HG02884 (cell line): ENCODE measurements around the gene AJM1.
"Not testable (repeated sequence)": the region's sequence is repeated elsewhere in the genome, so short reads cannot be mapped to it uniquely, and the experiment has no call there.

Source experiments
- ATAC-seq: cut with Tn5 transposase; IDR thresholded peaks from one replicate; pipeline ENCODE4 v1.9.1; 2021; ENCODE audit warnings: mild to moderate bottlenecking, moderate library complexity; ENCODE audit not compliant: unreplicated experiment

Gene AJM1

DNA sequence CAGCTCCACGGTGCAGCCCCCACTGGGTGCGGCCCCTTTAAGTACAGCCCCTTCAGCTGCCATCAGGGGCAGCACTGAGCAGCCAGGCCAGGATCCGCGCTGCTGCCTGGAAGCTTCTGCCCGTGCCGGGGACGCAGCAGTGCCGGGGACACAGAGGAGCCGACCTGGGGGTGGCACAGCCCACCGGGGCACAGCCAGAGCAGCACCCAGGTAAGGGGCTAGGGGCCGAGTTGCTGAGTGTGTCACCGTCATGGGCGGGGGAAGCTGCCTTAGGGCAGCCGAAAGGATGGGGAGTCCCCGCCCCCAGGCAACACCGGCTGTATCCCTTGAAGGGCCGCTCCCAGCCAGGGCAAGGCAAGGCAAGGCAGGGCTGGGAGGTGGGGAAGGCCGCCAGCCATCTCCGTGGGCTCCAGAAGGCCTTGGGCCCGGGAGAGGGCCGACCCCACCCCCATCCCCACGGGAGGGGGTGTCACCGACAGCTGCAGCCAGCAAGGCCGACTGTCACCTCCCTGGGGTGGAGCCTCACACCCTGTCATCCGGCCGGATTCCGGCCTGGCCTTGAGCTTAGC is at the start of gene AJM1:
Gene AJM1, plus strand, starts transcription at position 99 of the 569 bp plus-strand sequence. CDS start 1,937 bp downstream, outside the sequence.
- ATAC-seq = peak; percentile 48

GRCh38 chr9:136793086-136793946 is 49.0 kb upstream of the AJM1 start:
- no peak for ATAC-seq

DNA sequence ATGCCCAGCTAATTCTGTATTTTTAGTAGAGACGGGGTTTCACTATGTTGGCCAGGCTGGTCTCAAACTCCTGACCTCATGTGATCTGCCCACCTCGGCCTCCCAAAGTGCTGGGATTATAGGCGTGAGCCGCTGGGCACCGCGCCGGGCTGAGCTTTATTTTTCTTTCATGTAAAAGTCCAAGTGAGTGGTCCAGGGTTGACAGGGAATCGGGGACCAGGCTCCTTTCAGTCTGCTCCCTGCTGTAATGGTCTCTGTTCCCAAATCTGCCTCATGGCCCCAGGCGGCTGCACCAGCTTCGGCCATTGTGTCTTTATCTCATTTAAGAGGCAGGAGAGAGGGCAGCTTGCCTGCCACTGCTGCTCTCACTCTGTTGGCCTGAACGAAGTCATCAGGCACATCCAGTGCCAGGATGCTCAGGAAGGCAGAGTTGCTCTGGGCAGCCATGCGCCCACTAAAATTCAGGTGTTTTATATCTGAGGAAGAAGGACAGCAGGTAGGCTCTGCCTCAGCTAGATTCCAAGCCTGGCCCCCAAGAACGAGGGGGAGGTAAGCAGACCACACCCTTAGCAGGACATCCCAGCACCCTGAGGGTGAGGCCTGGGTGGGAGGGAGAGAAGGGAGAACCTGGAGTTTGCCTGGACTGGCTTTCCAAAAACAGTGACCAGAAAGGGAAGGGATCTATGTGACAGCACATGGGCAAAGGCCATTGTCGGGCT is 47.8 kb upstream of the AJM1 start:
- no peak for ATAC-seq

DNA sequence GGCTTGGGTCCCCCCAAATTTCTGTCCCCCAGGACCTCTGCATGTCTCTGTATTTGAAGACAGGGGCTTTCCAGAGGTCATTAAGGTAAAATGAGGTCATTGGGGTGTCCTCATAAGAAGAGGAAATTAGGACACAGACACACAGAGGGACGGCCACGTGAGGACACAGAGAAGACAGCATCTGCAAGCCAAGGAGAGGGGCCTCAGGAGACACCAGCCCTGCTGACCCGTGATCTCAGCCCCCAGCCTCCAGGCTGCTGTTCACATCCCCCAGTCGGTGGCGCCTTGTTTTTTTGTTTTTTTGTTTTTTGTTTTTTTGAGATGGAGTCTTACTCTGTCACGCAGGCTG is 47.3 kb upstream of the AJM1 start:
- no peak for ATAC-seq

- ATAC-seq = no peak
Measured at GRCh38 chr9:136796238-136796774, 46.0 kb upstream of the AJM1 start, which contains the start of gene CCDC183. Gene CCDC183 (plus strand): TSS chr9:136796338. CDS start chr9:136796398, 60 bp downstream.

GRCh38 chr9:136796775-136797347 is 45.4 kb upstream of the AJM1 start:
- not testable (repeated sequence) for ATAC-seq

GRCh38 chr9:136798708-136799078 is 43.6 kb upstream of the AJM1 start:
- no peak for ATAC-seq

GRCh38 chr9:136799079-136799853 is 43.0 kb upstream of the AJM1 start:
- no peak for ATAC-seq

- ATAC-seq = no peak
Measured at GRCh38 chr9:136799854-136800657, 42.2 kb upstream of the AJM1 start.

DNA sequence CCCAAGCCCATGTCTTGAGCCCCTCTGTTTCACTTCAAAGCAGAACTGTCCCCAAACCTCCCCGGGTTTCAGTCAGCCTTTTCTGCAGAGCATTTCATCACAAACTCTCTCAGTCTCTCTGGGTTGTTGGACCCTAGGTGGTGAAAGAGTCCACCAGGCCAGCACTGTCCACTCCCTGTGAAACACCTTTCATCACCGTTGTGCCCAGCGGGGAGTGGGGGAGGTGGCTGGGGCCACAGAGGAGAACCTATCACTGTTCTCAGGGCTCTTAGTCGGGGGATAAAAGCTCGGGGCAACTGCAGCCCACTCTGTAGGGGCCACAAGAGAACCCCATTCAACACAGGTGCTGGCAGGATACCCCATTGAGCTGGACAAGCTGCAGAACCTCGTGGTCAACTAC is 40.0 kb upstream of the AJM1 start:
- ATAC-seq = no peak

- ATAC-seq = not testable (repeated sequence)
Measured at GRCh38 chr9:136803009-136803550, 39.2 kb upstream of the AJM1 start.

- no peak for ATAC-seq
Measured at GRCh38 chr9:136803551-136804508, 38.4 kb upstream of the AJM1 start.

DNA sequence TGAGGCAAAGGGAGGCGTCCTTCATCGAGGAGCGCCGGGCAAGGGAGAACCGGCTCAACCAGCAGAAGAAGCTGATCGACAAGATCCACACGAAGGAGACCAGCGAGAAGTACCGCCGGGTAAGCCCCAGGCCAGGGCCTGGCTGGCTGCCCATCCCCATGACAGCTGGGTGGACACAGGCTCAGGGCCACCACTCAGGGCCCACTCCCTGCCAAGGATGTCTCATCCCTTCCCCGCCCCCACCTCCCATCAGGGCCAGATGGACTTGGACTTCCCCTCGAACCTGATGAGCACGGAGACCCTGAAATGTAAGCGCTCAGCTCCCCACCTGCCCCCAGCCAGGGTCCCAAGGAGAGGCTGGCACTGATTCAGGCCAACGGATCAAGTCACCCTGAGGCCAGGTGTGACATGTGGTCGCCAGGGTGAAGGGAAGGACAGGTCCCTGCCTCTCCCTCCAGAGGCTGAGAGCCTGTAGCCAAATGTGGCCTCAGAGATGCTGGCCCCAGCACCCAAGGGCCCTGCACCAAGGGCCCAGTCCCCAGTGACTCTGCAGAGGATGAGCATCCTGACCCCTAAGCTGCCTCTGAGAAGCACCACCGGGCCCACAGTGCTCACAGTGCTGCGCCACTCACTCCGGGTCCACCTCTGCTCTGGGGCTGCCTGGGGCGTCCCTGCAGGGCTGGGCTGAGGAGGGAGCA is 37.6 kb upstream of the AJM1 start:
- ATAC-seq = no peak

DNA sequence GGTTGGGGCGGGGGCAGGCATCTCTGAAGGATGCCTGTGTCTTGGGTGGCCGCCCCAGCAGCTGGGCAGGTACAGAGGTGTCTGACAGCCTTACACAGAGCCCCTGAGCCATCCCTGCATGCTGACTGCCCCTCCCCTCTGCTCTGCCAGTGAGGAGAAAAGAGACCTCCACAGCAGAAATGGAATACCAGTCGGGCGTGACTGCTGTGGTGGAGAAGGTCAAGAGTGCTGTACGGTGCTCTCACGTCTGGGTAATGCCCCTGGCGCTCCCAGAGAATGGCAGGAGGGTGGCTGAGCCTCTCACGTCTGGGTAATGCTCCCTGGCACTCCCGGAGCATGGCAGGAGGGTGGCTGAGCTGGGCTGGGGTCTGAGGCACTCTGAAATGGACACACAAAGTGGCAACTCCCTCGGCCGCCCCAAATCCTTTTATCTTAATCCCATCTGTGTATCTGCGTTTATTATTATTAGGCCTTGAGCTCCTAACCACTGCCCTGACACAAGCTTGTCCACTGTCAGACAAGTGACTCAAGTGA is 37.0 kb upstream of the AJM1 start:
- ATAC-seq = no peak

DNA sequence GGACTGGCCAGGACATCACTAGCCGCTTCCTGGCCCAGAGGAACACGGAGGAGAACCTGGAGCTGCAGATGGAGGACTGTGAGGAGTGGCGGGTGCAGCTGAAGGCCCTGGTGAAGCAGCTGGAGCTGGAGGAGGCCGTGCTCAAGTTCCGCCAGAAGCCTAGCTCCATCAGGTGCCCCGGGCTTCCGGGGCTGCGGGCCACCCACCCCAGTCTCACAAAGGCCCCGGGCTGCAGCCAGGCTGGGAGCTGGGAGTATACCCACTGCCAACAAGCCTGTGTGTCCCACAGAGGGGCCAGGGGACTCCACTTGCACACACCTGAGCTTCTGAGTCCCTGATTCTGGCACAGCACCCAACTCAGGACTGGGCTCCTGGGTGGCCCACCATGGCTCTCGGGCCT is 36.2 kb upstream of the AJM1 start:
- no peak for ATAC-seq

GRCh38 chr9:136806631-136807201 is 35.6 kb upstream of the AJM1 start:
- no peak for ATAC-seq
